Trophoblast cell (in vitro differentiated cells and primary cell): Measurements from ENCODE around the gene NUP205.

Experiments
- DNase-seq, 2 donors: peaks; one replicate each; pipeline ENCODE4 v3.0.0-alpha.2; 2016
- H2AFZ ChIP-seq: 2 replicates; pipeline ENCODE4 v1.6.1; 2013; ENCODE audit warnings: low read length, moderate library complexity, mild to moderate bottlenecking; ENCODE audit not compliant: insufficient read depth, poor library complexity
- H2AK5ac ChIP-seq: 2 replicates; pipeline ENCODE4 v1.6.1; 2013; ENCODE audit warnings: mild to moderate bottlenecking, low read length
- H2BK120ac ChIP-seq: 2 replicates; pipeline ENCODE4 v1.6.1; 2013; ENCODE audit warnings: low read length, mild to moderate bottlenecking, moderate library complexity; ENCODE audit not compliant: insufficient read depth, poor library complexity
- H2BK12ac ChIP-seq: 2 replicates; pipeline ENCODE4 v1.6.1; 2013; ENCODE audit warnings: mild to moderate bottlenecking, low read length, moderate library complexity
- H2BK5ac ChIP-seq: 2 replicates; pipeline ENCODE4 v1.6.1; 2013; ENCODE audit warnings: low read length, low read depth, moderate library complexity, mild to moderate bottlenecking; ENCODE audit not compliant: poor library complexity
- H3K14ac ChIP-seq: 2 replicates; pipeline ENCODE4 v1.6.1; 2013; ENCODE audit warnings: mild to moderate bottlenecking, low read length
- H3K18ac ChIP-seq: 2 replicates; pipeline ENCODE4 v1.6.1; 2013; ENCODE audit warnings: mild to moderate bottlenecking, low read length
- H3K23ac ChIP-seq: 2 replicates; pipeline ENCODE4 v1.6.1; 2013; ENCODE audit warnings: low read length
- H3K27ac ChIP-seq: 2 replicates; pipeline ENCODE4 v1.5.1; 2013; ENCODE audit warnings: low read depth, mild to moderate bottlenecking, inconsistent platforms, low read length, moderate library complexity
- H3K27me3 ChIP-seq: 2 replicates; pipeline ENCODE4 v1.6.1; 2013; ENCODE audit warnings: inconsistent platforms, mild to moderate bottlenecking, low read length, moderate library complexity; ENCODE audit not compliant: insufficient read depth
- H3K36me3 ChIP-seq, 2 experiments: 1 replicate in 1 of 2; 2 replicates in 1 of 2; pipeline ENCODE4 v1.6.1; 2013; ENCODE audit warnings: low read length in 2 of 2, mild to moderate bottlenecking in 2 of 2, moderate library complexity in 1 of 2; ENCODE audit not compliant: insufficient read depth in 2 of 2, control insufficient read depth in 1 of 2
- H3K4ac ChIP-seq: 2 replicates; pipeline ENCODE4 v1.6.1; 2013; ENCODE audit warnings: low read depth, mild to moderate bottlenecking, low read length, moderate library complexity
- H3K4me1 ChIP-seq, 2 experiments: 1 replicate in 1 of 2; 2 replicates in 1 of 2; pipeline ENCODE4 v1.6.1; 2013; ENCODE audit warnings: low read length in 2 of 2, mild to moderate bottlenecking in 2 of 2, moderate library complexity in 1 of 2; ENCODE audit not compliant: insufficient read depth in 2 of 2, control insufficient read depth in 1 of 2
- H3K4me2 ChIP-seq: 2 replicates; pipeline ENCODE4 v1.6.1; 2013; ENCODE audit warnings: inconsistent platforms, mild to moderate bottlenecking, low read length, moderate library complexity
- H3K4me3 ChIP-seq: 2 replicates; pipeline ENCODE4 v1.5.1; 2013; ENCODE audit warnings: mild to moderate bottlenecking, low read depth, low read length, inconsistent platforms
- H3K79me1 ChIP-seq: one replicate; pipeline ENCODE4 v1.6.1; 2013; ENCODE audit warnings: low read length
- H3K79me2 ChIP-seq: 2 replicates; pipeline ENCODE4 v1.6.1; 2013; ENCODE audit warnings: low read length, mild to moderate bottlenecking; ENCODE audit not compliant: control insufficient read depth, insufficient read depth, poor library complexity
- H3K9ac ChIP-seq: 2 replicates; pipeline ENCODE4 v1.6.1; 2013; ENCODE audit warnings: mild to moderate bottlenecking, low read length
- H3K9me3 ChIP-seq: 2 replicates; pipeline ENCODE4 v1.6.1; 2013; ENCODE audit warnings: low read depth, mild to moderate bottlenecking, control low read depth, inconsistent platforms, low read length; ENCODE audit not compliant: insufficient read depth
- H4K12ac ChIP-seq: 2 replicates; pipeline ENCODE4 v1.6.1; 2013; ENCODE audit warnings: low read depth, mild to moderate bottlenecking, low read length, moderate library complexity
- H4K8ac ChIP-seq: 2 replicates; pipeline ENCODE4 v1.6.1; 2013; ENCODE audit warnings: low read depth, mild to moderate bottlenecking, low read length, moderate library complexity
- H4K91ac ChIP-seq: one replicate; pipeline ENCODE4 v1.6.1; 2013; ENCODE audit warnings: low read depth, mild to moderate bottlenecking, low read length, moderate library complexity
- WGBS: extraction: QIAGEN DNeasy Blood & Tissue Kit; methylation state at CpG from one replicate; pipeline ENCODE4 v1.1.7; 2013; ENCODE audit warnings: missing lambda C conversion rate; ENCODE audit not compliant: insufficient read length, insufficient coverage; ENCODE audit errors: extremely low coverage; 5-methylcytosine and 5-hydroxymethylcytosine counted together

NUP205 gene

DNA sequence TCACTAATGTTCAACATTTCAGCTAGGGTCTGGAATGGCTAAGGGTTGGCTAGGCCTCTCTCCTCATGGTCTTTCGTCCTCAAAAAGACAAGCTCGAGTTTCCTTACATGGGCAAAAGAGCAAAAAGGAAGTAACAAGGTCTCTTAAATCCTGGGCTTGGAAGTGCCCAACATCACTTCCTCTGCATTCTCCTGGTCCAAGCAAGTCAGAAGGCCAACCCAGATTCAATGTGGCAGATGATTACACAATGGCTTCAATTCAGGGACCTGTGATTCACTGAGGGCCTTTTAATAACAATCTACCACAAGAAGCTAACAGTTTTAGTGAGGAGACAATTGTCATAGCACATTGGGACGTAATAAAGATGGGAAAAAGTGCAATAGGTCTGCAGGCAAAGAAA is 4.4 kb upstream of the NUP205 start:
- H4K12ac ChIP-seq = no peak overlapping the region
- H3K9ac ChIP-seq = no peak overlapping the region
- no peak overlapping the region for H3K23ac ChIP-seq
- no peak overlapping the region for H3K18ac ChIP-seq
- no peak overlapping the region for H3K14ac ChIP-seq
- WGBS = no CpG with 5 or more reads among the region's 3 CpGs
- H3K79me2 ChIP-seq = peaks cover 6% of the 10 kb centered on the region
- H2BK12ac ChIP-seq = no peak overlapping the region
- no peak overlapping the region for H2BK5ac ChIP-seq
- H3K79me1 ChIP-seq = peaks cover 8% of the 10 kb centered on the region
- H2BK120ac ChIP-seq = no peak overlapping the region
- H3K9me3 ChIP-seq = no peaks in the 10 kb centered on the region
- H4K8ac ChIP-seq = no peak overlapping the region
- no peak overlapping the region for H3K4ac ChIP-seq
- no peak overlapping the region for H3K4me3 ChIP-seq
- no peaks in the 10 kb centered on the region for H3K4me1 ChIP-seq
- no peaks in the 10 kb centered on the region for H3K27me3 ChIP-seq
- no peaks in the 10 kb centered on the region for H3K36me3 ChIP-seq
- H4K91ac ChIP-seq = no peak overlapping the region
- no peak overlapping the region for H3K27ac ChIP-seq
- no peak for DNase-seq
- H2AFZ ChIP-seq = no peak overlapping the region
- H2AK5ac ChIP-seq = no peak overlapping the region
- H3K4me2 ChIP-seq = no peak overlapping the region

DNA sequence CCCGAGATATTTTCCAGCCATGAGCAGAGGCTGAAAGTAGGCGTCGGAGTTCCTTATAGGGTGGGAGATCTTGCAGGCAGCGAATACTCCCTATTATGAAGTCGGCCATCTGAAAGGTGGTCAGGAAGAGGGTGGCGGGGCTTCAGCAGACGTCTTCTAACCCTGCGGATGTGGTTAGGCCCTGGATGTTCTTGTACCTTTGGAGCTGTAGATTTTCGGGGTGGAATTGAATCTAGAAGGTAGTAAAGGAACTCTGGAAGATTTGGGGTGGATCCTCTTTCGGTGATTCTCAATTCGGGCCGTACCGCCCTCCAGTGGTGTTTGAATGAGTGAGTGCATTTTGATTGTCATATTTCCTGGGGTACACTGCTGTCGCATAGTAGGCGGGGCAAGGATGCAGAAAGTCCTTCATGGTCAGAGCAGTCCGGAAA is 635 bp downstream of the NUP205 start:
- no peaks in the 10 kb centered on the region for H3K4me1 ChIP-seq
- H3K4me2 ChIP-seq = peak overlapping the region; percentile 61
- peaks cover 20% of the 10 kb centered on the region for H3K79me2 ChIP-seq
- peak overlapping the region; percentile 86 for H2BK5ac ChIP-seq
- no peak overlapping the region for H2BK12ac ChIP-seq
- WGBS = no CpG with 5 or more reads among the region's 16 CpGs
- H3K27me3 ChIP-seq = no peaks in the 10 kb centered on the region
- peak overlapping the region; percentile 73 for H3K4ac ChIP-seq
- H4K12ac ChIP-seq = peak overlapping the region; percentile 89
- peak overlapping the region; percentile 95 for H3K9ac ChIP-seq
- peak overlapping the region; percentile 90 for H2AFZ ChIP-seq
- no peak overlapping the region for H3K23ac ChIP-seq
- H3K9me3 ChIP-seq = no peaks in the 10 kb centered on the region
- peaks cover 12% of the 10 kb centered on the region for H3K79me1 ChIP-seq
- H3K18ac ChIP-seq = peak overlapping the region; percentile 67
- H3K27ac ChIP-seq = peak overlapping the region; percentile 63
- no peaks in the 10 kb centered on the region for H3K36me3 ChIP-seq
- peak overlapping the region; percentile 89 for H4K8ac ChIP-seq
- H4K91ac ChIP-seq = peak overlapping the region; percentile 65
- peak overlapping the region; percentile 83 for H2BK120ac ChIP-seq
- peak overlapping the region; percentile 47 for H3K14ac ChIP-seq
- peak; percentile 17 to 44 for DNase-seq
- H3K4me3 ChIP-seq = peak overlapping the region; percentile 88
- H2AK5ac ChIP-seq = peak overlapping the region; percentile 28

DNA sequence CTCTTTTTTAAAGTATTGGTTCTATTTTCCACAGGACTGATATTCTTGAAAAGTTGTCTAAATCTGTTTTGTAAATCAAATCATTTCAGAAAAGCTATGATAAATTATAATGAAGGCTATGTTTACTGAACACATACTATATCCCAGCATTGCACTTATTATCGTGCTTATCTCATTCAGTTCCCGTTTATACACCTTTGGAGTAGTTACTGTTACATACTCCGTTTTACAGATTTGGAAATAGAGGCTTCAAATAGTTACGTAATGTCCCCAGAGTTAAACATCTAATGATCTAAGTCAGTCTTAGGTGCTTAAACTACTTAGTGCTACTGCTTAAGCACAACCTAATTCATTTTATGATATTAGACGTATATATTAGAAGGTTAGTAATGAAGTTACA is 1.2 kb downstream of the NUP205 start:
- no peak for DNase-seq
- peak overlapping the region; percentile 61 for H3K4me2 ChIP-seq
- no peak overlapping the region for H3K18ac ChIP-seq
- no peak overlapping the region for H3K14ac ChIP-seq
- no peak overlapping the region for H2AK5ac ChIP-seq
- WGBS = no CpG with 5 or more reads among the region's 5 CpGs
- H3K79me2 ChIP-seq = peaks cover 23% of the 10 kb centered on the region
- no peak overlapping the region for H4K12ac ChIP-seq
- no peaks in the 10 kb centered on the region for H3K4me1 ChIP-seq
- H4K91ac ChIP-seq = no peak overlapping the region
- H4K8ac ChIP-seq = no peak overlapping the region
- H3K4ac ChIP-seq = no peak overlapping the region
- H3K9me3 ChIP-seq = no peaks in the 10 kb centered on the region
- no peak overlapping the region for H3K27ac ChIP-seq
- H3K79me1 ChIP-seq = peaks cover 14% of the 10 kb centered on the region
- H2BK5ac ChIP-seq = no peak overlapping the region
- H2BK12ac ChIP-seq = no peak overlapping the region
- H2BK120ac ChIP-seq = no peak overlapping the region
- H2AFZ ChIP-seq = no peak overlapping the region
- H3K36me3 ChIP-seq = no peaks in the 10 kb centered on the region
- H3K27me3 ChIP-seq = no peaks in the 10 kb centered on the region
- no peak overlapping the region for H3K9ac ChIP-seq
- no peak overlapping the region for H3K23ac ChIP-seq
- no peak overlapping the region for H3K4me3 ChIP-seq

DNA sequence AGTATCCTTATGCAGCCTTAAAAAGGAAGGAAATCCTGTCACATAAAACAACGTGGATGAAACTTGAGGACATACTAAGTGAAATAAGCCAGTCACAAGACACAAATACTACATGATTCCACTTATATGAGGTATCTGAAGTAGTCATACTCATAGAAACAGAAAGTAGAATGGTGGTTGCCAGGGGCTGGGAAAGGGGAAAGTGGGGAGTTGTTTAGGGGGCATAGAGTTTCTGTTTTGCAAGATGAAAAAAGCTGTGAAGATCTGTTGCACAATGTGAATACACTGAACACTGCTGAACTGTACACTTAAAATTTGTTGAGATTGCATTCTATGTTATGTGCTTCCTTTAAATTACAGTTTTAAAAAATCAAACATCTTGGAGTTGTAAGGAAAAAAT is 2.9 kb downstream of the NUP205 start:
- no peak overlapping the region for H2BK5ac ChIP-seq
- no peaks in the 10 kb centered on the region for H3K4me1 ChIP-seq
- H3K4me3 ChIP-seq = no peak overlapping the region
- H2AK5ac ChIP-seq = no peak overlapping the region
- H3K9ac ChIP-seq = no peak overlapping the region
- H2BK12ac ChIP-seq = no peak overlapping the region
- H2AFZ ChIP-seq = no peak overlapping the region
- no peak overlapping the region for H3K14ac ChIP-seq
- H4K12ac ChIP-seq = no peak overlapping the region
- peaks cover 26% of the 10 kb centered on the region for H3K79me2 ChIP-seq
- H3K36me3 ChIP-seq = peaks cover 0 to 4% of the 10 kb centered on the region in 2 experiments
- no peak overlapping the region for H2BK120ac ChIP-seq
- peaks cover 14% of the 10 kb centered on the region for H3K79me1 ChIP-seq
- H3K23ac ChIP-seq = no peak overlapping the region
- DNase-seq = no peak
- H3K4me2 ChIP-seq = no peak overlapping the region
- H3K18ac ChIP-seq = no peak overlapping the region
- H3K27me3 ChIP-seq = no peaks in the 10 kb centered on the region
- no peak overlapping the region for H3K27ac ChIP-seq
- no peaks in the 10 kb centered on the region for H3K9me3 ChIP-seq
- H4K8ac ChIP-seq = no peak overlapping the region
- WGBS = no CpG with 5 or more reads among the region's 1 CpG
- no peak overlapping the region for H4K91ac ChIP-seq
- peak overlapping the region; percentile 79 for H3K4ac ChIP-seq
